ENCODE data around the gene MRPL10.
A peak's percentile ranks its signal among the peaks of the same experiment; 100 is the strongest.

MRPL10 gene

DNA sequence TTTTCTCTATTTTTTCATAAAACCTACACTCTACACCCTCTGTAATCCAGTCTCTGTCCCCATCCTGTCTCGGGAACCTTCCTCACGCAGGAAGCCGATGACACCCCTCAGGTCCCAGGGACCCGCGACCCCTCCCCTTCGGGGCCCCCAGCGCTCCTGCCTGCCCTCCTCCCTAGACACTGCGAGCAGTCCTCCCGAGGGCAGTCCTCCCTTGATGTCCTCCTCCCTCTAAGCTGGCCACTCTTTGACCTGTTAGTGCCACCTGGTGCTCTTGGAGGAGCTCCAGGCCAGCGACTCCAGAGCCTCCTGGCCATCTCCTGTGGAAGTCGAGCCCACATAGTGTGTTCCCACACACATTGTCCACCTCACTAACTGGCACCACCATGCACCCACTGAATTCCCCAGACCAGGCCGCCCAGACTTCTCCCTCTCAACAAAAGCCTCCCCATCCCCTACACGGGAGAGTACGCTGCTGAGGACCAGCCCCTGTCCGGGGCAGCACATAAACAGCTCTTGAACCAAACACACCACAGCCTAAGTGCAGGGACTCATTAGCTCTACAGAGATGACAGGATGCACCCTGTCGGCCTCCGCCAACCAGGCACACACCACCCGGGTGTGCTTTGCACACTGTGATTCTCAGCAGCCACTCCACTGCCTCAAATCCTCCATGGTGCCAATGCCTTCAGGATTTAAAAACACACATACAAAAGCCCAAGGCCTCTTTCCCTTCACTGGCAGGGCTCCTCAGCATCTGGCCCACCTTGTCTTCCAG lies 19.0 kb downstream of the MRPL10 start:
- no peak for DNase-seq

DNA sequence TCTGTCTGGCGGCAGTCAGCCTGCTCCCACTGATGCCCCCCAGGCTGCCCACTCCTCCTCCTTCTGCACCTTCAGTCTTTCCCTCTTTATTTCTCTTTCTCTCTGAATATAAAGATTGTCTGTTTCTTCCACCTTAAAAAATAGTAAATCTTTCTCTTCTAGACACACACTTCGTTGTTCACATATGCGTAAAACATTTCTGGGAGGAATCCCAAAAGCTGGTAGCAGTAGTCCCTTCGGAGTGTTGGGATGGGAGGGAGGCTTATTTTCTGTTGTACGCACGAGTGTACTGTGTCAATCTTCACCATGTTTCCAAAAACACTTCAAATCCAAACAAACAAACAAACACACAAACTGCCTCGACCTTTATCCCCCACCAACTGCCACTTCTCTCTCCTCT lies 19.6 kb downstream of the MRPL10 start:
- no peak for DNase-seq

DNA sequence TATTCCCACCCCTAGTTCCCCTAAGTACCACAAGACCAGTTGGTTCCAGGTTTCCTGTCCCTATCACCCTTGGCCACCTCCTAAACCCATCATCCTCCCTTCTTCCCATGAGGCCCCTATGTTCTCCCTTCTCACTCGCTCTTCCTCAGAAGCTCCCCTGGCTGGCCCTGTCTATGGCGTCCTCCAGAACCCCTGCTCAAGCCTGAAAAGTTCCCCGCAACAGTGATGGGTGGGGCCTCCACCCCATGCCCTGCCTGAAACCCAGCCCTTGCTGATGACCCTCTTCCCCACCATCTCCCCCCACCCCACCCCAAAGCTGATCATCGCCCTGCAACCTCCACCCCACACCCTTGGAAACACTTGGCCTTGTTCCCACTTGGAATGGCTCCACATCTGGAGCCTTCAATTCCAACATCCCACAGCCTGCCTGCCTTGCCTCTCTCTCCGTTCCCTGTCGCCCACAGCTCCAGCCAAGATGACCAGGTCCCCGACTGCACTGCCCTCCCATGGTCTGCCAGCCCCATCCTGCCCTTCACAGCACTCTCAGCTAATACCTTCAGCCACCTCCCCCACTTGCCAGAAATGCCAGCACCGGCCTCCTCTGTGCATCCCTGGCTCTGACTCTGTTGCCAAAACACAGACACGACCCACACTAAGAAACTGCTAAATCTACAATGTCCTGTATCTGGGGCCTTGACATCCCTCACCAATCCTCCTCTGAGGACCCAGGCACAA lies 20.3 kb downstream of the MRPL10 start:
- DNase-seq, result no peak

DNA sequence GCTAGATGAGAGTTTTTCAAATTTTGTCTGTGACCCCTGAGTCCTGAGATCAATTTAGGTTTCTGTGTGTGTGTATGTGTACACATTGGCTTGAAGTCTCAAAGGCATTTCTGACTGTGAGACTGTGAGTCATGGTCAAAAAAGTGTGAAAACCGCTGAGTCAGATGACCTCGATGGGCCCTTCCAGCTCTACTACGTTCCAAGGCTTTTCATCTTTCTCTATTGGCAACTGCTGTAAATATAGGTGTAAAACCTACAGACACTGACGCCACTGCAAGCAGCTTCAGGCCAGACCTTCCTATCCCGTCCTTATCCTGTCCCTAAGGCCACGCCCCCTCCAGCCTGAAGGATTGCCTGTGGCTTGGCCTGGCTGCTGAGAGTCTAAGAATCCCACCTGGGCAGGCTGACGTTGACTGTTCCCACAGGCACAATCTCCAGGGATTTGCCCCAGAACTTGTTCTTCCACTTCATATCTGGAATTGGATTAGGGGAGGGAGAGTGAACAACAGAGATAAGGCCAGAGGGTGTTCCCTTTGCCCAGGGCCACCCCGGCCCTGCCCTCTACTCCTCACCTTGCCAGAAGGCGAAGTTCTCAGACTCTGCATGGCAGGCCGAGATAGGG lies 21.0 kb downstream of the MRPL10 start:
- no peak for DNase-seq

DNA sequence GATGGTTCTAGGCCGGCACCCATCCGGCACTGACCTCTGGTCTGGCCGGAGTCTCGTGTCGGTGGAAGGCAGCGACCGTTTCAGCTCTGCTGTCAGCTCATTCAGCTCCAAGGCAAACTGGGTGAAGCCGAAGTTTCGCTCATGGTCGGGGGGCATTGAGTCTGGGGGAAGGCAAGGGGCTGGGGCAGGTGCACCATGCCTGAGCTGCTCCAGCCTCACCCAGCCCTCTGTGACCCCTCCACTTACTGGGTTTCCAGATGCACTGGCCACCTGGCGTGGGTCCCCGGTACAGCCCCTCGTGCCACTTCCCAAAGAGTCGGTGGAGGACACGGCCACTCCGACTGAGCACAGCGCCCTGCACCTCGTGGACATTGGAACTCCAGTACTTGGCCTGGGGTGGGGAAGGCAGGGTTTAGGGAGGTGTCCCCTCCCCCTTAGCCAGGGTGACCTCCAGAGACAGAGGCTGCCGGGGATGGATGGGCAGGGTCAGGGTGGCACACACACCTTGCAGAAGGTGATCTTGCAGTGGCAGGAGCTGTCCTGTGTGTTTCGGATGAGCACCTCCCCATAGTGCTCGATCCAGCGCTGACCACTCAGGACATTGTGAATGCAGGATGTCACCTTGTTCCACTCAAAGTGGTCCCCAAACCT lies 22.4 kb downstream of the MRPL10 start:
- DNase-seq, result no peak

DNA sequence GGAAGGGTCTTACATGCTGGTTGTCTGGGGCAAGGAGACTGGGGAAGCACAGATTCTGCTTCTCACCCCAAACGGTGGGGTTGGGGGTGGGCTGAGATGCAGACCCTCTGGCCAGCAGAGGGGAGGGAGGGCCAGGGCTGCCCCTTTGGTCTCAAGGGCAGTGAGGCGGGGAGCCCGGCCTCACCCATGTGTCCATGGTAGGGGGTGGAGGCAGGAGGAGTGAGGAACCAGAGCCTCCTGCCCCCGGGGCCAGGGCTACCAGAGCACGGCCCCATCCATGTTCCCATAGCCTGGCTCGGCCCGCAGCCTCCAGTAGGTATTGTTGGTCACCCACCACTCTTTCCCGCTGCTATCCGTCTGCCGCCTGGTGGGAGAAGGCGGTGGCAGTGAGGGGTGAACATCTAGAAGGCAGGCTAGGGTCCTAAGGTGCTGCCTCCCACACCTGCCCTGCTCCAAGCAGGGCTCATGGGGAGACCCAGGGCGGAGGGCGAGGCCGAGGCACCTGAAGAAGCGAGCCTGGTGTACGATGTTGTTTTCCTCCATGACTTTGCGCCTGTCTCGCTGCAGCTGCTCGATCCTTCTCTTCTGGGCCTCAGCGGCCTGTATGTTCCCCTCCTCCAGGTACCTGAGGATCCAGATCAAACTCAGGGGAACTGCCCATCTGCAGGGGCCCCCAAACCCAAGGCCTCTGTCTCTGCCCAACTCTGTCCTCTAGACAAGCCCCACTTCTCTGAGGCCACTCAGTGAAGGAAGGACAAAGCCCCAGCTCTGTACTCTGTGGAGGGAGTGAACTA lies 23.1 kb downstream of the MRPL10 start:
- DNase-seq, result no peak

DNA sequence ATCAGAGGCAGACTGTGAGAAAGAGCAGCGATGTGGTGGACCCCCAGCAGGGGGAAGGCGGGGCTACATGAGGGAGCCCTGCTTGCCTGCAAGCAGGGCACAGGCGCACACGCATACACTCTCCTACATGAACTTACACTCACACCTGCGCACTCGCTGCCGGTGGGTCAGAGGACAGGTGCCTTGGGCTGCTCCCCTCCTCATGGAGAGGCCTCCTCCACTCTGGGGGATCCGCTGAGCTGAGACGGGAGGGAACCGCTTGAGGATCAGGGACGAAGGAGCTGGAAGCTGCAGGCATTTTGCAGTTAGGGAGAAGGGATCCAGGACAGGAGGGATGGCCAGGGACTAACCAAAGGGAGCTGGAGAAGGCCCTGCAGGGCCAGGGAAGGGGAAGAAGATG lies 23.9 kb downstream of the MRPL10 start:
- no peak for DNase-seq

DNA sequence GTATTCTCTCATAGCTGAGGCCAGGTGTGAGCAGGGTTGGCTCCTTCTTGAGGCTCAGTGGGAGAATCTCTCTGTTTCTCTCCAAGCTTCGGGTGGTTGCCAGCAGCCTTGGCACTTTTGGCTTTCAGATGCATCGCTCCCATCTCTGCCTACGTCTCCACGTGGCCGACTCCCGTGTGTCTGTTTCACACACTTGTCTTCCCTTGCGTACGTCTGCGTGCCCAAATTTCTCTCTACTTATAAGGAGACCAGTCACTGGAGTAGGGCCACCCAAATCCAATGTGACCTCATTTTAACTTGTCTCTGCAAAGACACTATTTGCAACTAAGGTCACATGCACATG lies 24.5 kb downstream of the MRPL10 start:
- DNase-seq, result no peak

DNA sequence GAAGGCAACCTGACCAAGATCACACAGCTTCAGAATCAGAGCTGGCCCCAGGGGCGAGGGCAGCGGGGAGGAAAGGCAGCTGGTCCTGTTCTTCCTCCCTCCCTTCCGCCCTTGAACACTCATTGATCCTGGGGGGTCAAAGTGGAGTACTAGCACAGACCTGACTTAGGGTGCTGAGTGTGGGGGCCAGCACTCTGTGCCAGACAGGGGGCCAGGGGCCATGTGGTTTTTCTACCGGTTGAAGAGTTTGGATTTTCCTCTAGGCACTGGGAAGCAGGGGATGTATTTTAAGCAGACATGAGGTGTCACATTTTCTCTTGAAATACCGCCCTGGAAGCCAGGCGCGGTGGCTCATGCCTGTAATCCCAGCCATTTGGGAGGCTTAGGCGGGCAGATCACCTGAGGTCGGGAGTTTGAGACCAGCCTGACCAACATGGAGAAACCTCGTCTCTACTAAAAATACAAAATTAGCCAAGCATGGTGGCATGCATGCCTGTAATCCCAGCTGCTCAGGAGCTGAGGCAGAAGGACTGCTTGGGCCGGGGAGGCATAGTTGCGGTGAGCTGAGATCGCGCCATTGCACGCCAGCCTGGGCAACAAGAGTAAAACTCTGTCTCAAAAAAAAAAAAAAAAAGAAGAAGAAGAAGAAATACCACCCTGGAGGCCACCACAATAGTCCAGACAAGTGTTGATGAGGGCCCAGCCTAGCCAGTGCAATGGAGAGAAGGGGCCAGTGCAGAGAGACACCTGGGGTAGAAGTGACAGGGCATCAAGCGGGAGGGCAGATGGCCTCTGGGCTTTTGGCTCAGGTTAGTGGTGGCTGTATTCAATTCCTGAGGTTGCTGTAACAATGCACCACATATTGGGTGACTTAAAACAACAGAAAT lies 25.1 kb downstream of the MRPL10 start:
- no peak for DNase-seq

DNA sequence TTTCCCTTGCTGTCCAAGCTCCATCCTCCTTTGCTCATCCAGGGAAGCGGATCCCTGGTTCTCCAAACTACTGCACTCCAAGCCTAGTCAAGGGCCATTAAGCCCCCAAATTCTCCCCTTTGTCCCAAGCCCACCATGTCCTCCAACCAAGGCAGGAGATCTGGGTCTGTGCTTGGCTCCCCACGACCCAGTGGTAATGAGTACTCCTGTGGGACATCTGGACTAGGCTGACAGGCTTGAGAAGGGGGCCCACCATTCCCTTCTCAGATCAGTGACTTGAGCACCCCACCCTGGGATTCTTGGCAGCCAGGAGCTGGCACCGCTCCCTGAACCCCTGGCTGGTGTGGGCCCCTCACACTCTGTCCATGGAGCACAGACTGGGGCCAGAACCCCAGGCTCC lies 26.9 kb downstream of the MRPL10 start:
- no peak for DNase-seq

DNA sequence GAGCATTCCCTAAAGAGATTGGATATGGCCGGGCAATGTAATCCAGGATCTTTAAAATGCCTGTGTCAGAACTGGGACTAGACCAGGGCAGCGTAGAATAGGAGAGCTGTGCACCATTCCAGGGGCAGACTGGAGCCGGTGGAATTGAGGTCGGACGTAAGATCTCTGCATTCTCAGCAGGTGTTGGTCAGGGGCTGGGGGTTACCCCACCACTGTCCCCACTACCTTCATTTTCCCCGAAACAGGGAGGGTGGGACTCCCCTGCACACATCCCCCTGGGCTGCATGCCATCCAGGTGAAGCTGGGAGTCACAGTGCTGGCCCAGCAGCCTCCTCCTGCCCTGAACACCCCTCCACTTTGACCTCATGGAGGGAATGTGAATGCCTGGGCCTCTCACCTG lies 27.6 kb downstream of the MRPL10 start:
- no peak for DNase-seq

DNA sequence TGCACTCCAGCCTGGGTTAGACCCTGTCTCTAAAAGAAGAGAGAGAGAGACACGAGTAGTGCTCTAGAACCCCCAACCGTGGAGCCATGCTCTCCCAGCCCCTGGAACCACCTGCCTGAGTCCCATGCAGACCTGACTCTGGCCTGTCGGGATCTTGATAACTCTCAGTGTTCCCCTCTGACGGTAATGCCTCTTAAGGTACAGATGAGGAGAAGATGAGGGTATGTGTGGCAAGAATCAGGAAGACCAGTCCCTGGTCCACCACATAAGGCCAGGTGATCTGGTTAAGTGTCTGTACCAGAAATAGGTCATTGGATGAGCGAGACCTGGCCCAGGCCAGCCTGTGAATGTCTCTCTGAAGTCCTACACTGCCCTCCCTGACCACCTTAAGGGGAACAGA lies 28.1 kb downstream of the MRPL10 start:
- no peak for DNase-seq

DNA sequence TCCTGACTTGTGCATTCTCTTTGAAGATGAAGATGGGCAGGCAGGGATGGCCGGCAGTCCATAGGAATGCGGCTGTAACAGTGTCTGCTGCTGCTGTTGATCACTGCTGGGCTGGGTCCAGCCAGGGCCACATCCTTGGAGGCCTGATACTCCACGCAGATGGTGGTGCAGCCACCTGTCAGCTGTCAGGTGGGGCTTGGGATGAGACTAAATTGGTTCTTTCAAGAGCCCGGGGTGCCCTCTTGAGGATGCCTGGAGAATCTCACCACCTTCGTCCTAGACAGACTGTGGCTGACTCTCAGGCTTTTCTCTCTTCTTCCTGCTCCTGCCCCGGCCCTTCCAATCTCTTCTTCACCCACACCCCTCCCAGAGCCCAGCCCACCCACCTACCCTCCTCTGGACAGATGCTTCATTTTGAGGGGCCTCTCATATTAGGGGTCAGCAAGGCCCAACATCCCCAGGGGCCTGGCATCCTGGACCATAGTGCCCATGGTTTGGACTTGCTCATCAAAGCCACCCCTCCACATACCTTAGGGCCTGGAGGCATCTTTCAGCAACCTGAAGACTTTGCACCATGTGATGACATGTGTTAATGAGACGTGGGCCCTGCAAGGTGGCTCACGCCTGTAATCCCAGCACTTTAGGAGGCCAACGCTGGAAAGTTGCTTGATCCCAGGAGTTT lies 28.9 kb downstream of the MRPL10 start:
- peak; percentile 61 for DNase-seq

DNA sequence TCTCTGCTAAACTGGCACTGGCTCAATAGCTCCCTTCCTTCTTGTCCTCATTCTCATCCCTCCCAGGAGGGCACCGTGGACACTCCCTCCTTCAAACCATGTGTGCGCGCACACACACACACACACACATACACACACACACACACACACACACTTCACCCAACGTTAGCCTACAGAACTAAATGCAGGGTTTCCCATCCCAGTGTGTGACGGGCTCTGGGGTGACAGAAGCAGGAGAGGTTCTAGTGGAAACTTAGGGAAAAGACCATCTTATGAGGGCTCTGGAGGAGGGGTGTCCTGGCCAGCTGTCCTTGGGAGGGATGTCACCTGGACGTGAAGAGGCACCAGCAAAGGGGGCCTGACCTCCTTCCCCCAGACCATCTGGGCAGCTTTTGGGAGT lies 29.4 kb downstream of the MRPL10 start:
- no peak for DNase-seq

DNA sequence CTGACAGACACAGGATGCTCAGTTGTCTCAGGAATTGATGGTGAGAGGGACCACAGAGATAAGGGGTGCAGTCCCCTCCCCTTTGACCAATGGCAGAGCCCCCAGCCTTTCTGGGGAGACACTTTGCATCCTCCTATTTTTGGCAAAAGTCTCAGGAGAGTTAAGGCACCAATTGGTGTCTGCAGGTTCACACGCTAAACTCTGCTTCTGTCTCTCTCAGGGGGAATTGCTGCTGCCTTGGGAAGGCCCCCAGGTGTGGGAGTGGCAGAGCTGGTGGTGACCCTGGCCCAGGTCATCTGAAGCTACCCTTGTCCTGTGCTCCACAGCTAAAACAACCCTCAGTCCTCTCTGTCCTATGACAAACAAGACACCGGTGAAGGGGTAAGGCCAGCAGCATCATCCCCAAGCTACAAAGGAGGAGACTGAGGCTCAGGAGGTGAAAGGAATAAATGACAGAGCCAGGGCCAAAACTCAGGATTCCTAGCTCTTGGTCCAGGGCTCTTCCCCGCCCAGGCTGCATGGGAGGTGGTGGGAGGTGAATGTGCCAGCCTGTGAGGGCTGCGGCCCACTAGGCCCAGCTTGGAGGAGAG lies 30.1 kb downstream of the MRPL10 start:
- DNase-seq, result no peak

DNA sequence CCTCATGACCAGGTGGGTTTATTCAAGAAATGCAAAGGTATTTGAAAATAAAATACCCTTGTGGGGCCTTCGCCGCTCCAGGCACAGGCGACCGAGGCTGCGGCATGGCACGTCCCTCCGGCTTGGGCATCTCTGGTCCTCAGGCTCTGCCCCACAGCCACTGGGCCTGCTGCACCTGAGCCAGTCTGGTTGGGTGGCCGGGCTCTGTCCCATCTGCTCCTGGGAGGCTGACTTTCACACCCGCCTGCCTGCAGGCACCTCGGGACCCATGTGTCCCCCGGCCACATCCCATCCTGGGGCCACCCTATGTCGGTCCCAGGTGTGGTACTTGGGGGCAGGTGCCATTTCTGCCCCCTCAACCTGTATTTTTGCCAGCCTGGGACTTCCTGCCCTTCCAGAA lies 30.7 kb downstream of the MRPL10 start:
- DNase-seq, result no peak

DNA sequence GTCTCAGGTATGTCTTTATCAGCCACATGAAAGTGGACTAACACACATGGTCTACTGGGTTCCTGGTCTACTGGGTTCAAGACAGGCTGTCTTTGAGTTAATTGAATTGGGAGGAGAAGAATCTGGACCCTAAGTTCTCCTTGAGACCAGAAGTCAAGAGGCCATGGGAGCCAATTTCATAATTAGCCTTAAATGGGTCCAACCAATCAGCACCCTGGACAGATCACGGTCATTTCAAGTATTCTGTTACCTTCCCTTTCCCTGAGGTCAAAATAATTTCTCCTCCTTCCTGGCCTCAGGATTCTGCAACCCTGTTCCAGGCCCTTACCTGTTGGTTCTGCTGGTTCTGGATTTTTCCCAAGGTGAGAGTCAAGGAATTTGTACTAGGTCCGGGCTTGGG lies 33.5 kb downstream of the MRPL10 start:
- no peak for DNase-seq

DNA sequence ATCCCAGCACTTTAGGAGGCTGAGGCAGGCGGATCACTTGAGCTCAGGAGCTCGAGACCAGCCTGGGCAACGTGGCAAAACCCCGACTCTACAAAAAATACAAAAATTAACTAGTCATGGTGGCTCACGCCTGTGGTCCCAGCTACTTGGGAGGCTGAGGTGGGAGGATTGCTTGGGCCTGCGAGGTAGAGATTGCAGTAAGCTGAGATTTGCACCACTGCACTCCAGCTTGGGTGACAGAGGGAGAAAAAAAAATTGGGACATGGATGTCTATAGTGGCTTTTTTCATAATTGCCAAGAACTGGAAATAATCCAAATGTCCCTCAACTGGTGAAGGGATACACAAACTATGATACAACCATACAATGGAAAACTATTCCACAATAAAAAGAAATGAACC lies 38.4 kb downstream of the MRPL10 start:
- no peak for DNase-seq

DNA sequence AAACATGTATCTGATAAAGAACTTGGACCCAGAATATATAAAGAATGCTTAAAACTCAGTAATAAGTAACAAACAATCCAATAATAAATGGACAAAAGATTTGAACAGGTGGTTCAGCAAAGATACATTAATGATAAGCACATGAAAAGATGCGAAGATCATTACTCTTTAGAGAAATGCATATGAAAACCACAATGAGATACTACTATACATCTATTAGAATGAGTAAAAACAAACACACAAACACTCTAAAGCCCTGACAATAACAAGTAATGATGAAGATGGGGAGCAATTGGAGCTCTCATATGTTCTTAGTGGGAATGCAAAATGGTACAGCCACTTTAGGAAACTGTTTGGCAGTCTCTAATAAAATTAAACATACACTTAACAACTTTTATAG lies 38.9 kb downstream of the MRPL10 start:
- DNase-seq, result no peak

DNA sequence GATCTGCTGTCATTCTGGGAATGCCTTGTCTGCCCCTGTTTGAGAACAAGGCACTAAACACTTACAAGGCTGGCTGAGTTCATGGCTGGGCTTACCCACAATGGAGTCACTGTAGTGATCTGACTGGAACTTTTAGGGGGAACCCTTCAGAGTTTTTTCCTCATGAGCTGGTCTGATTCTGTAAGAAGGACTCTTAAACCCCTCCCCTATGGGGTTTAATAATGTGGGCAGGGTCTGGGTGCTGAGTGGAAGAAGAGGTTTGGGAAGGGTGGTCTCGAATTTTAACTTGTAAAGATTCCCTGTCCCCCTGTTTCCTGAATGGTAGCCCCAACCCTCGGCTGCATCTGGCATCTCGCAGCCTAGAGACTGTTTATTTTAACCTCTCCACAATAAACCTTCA lies 40.3 kb downstream of the MRPL10 start:
- no peak for DNase-seq
